Measurements from ENCODE around the gene GADD45B.
A peak's percentile ranks its signal among the peaks of the same experiment; 100 is the strongest.
"Not testable (repeated sequence)": the region's sequence is repeated elsewhere in the genome, so short reads cannot be mapped to it uniquely, and the experiment has no call there.

The GADD45B gene

DNA sequence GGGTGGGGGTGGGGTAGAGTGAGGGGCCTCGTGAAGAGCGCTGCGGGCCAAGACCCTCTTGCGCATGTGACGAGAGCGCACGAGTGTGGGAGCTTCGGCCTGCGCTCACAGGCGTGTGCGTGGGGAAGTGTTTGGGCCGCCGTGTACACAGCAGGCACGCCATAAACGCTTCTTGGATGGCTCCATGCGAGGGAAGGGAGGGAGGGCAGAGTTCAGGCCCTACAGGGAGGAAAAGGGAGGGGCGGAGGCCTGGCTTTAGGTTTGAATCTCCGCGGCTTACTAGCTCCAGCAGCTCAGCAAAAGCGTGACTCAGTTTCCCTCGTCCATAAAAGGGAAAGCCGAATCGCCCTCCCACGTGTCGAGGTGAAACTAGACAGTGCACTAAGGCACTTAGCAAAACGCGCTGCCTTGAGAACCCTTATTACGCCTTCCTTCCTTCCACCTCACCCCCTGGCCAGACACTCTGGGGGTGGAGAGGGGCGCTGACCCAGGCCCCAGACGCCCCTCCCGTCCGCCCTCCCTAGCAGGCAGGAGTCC is 12.5 kb downstream of the GADD45B start:
- DNase-seq (ENCODE audit: low spot score): no peak

DNA sequence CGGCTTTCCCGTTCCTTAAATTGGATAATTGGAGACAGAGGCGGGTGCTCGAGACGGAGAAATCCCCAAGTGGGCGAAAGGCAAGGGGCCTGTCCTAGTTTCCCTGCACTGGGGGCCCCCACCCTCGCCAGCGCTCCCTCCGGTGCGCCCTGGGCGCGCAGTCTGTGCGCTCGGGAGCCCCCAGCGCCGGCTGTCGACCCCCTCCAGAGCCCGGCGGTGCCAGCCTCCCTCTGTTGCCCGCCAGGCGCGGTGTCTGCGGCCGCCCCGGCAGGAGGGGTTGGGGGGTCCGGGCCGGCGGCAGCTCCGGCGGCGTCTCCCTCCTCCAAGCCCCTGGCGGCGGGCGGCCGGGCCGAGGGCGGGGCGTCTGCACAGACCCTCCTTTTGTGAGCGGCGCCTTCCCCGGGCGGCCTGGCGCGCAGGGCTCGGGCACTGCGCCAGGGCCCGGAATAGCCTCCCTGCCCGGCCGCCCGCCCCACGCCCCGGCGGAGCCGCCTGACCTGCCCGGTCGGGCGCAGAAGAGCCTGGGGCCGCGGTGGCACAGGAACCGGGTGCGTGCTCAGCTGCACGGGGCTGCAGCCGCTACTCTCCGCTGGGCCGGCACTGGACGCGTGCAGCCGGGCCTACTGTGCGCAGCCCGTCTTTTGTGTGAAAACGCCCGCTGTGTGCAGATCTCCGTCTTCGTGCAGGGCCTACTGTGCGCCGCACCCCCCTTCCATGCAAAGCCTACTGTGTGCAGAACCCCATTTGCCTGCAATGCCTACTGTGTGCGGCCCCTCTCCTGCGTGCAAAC is 13.2 kb downstream of the GADD45B start:
- no peak for DNase-seq (ENCODE audit: low spot score)

DNA sequence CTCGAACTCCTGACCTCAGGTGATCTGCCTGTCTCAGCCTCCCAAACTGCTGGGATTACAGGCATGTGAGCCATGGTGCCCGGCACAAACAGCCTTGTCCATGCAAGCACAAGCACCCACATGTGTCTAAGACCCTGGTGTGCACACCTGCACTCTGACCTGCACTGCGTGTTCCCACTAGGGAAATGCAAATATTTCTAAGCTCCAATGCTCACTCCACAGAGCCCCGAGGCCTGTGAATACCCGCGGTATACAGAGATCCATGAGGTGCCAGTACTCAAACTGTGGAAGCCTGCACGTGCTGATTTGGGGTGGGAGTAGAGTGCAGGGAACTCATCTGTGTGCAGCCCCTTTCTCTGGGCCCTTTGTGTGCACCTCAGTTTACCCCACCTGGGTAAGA is 14.7 kb downstream of the GADD45B start:
- DNase-seq (ENCODE audit: low spot score): no peak

DNA sequence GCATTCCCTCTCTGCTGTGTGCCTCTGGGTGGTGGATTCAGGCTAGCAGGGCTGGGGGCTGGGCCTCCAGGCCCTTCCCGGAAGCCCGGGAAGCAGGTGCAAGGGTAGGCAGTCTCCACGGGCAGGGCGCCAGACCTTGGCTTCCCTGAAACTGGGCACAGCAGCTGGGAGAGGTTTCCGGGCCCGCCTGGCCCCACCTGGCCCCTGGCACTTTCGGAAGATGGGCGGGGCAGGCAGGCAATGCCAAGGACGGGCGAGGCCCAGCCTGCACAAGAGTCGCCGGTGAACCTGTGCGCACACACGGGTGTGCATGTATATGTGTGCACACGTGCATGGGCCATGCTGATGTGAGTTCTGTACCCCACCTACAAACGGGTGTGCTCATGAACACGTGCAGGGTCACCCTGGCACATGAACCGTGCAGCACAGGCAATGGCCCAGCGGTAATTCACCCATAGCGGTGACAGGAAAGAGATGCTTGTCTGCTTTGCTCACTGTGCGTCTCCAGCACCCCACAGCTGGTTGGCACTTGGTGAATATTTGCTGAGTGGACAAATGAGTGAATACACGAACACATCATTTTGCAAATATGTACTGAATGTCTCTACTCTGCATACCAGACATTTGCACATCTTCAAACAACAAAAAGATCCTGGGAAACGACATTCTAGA is 15.3 kb downstream of the GADD45B start:
- peak; percentile 54 for DNase-seq (ENCODE audit: low spot score)

DNA sequence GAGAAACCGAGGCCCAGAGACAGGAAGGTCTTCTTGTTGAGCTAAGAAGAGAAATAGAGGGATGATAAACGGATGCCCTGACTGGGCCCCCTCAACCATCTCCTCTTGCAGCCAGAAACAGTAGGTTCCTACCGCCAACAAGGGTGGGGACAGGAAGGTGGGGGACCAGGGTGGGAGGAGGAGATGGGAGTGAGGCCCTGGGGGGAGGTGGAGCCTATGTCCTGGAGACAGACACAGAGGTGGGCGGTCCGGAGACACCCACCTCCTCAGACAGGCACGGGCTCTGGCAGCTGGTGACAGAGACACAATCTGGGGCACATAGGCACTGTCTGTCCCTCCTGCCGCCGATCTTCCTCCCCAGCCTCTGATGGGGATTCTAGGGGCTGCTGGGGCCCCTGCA is 16.9 kb downstream of the GADD45B start:
- no peak for DNase-seq (ENCODE audit: low spot score)

DNA sequence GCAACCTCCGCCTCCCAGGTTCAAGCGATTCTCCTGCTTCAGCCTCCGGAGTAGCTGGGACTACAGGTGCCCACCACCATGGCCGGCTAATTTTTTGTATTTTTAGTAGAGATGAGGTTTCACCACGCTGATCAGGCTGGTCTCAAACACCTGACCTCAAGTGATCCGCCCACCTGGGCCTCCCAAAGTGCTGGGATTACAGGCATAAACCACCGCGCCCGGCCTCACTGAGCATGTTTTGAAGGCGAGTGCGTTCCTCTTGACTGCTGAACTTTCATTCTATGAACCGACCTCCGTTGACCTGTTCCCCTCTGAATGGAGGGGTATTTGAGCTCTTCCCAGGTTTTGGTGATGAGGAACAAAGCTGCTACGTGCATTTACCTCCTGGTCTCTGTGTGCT is 17.5 kb downstream of the GADD45B start:
- DNase-seq (ENCODE audit: low spot score): not testable (repeated sequence)

DNA sequence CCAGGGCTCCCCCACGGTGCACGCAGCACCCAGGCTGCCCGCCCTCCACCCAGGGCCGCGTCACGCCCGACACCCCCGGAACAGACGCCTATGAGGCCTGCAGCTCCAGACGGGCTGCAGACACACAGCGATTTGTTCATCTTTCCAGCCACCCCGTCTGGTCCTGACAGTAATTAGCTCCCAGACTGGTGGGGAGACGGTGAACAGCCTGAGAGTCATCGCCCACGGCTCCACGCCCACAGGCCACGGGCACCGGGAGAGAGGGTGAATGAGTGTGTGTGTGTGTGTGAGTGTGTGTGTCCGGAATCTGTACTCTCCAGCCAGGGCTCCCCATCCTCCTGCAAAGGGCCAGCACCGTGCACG is 18.1 kb downstream of the GADD45B start:
- peak; percentile 39 for DNase-seq (ENCODE audit: low spot score)

DNA sequence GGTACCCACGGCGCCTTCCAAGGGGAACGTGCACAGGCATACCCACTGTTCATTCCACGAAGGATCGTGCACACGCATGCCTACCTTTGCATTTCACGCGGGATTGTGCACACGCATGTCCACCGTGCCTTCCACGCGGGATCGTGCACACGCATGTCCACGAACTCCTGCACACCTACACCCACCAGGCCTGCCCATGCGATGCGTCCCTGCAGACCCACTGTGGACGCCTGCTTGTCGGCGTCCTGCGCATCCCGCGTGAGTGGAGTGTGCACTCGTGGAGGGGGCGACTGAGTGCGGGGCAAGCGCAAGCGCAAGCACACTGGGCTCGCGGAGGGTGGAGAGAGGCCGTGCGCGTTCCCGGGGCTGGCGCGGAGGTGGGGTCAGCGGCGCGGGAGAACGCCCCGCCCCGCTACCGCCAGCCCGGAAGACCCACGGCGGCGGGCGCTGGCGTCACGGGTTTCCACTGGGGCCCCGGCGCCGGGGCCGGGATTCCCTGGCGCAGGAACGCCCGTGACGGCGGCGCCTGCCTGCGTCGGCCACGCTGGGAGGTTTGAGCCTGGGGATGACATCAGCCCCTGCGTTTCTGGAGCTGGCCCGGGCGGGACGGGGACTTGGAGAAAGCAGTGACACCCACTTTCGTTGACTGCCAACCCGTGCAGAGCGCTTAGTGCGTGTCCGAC is 18.7 kb downstream of the GADD45B start:
- peak; percentile 24 for DNase-seq (ENCODE audit: low spot score)

DNA sequence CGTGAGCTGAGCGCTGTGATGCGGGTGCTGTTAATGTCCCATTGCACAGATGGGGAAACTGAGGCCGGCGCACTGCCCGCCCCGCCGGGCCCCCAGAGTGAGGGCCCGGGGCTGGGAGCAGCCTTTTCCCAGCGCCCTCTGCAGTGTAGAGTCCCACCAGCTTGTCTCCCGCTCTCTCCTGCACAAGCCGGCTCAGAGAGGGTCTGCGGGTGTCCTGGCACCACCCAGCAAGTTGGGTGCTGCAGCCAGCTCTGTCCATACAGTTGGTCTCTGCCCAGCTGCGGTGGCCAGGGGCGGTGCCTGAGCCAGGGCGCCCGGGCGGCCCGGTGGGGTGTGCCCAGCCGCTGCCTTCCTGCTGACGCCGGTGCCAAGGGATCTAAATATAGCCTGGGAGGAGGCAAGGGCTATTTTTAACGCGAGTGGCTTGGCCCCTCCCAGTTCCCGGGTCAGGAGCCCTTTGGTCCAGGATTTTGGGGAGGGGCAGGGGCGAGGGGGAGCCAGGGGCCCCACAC is 19.3 kb downstream of the GADD45B start:
- no peak for DNase-seq (ENCODE audit: low spot score)

DNA sequence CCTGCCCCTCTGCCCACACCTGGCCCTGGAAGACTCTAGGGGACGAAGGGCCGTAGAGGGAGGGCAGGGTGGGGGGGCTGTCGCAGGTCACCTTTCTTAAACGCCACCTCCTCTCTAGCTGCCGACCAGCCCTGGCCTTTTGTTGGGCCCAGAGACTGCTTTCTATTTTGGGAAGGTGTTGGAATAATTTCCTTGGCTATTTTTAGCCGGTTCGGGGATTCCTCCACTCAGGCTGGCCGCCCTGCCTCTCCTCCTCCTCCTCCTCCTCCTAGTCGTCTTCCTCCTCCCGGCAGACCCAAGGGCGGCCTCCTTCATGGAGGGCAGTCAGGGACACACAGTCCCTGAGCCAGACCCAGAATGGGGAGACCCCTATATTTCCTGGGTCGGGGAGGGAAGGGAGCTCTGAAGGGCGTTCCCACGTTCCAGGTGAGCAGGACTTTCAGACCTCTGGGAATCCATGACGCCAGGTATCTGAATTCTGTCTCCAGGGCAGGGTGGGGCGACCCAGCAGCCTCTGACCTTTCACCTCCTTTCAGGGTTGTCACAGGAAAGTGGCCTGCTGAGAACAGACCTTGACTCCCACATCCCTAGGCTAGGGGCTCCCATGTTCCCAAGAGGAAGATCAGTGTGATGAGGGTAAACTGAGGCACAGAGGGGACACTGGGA is 19.9 kb downstream of the GADD45B start:
- no peak for DNase-seq (ENCODE audit: low spot score)

DNA sequence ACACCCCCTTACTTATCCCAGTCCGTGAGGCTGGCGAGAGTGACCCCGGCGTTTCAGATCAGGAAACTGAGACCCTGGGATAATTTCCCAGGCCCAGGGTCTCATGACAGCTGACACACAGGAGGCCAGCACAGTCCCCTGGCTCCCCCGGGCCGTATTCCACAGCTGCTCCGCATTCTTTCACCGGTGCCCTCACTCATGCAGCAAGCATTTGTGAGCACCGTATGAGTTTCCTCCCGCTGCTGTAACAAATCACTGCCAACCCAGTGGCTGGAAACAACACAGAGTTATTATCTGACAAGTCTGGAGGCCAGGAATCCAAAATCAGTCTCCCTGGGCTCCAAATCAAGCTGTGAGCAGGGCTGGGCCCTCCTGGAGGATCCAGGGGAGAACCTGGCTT is 21.3 kb downstream of the GADD45B start:
- DNase-seq (ENCODE audit: low spot score): no peak

DNA sequence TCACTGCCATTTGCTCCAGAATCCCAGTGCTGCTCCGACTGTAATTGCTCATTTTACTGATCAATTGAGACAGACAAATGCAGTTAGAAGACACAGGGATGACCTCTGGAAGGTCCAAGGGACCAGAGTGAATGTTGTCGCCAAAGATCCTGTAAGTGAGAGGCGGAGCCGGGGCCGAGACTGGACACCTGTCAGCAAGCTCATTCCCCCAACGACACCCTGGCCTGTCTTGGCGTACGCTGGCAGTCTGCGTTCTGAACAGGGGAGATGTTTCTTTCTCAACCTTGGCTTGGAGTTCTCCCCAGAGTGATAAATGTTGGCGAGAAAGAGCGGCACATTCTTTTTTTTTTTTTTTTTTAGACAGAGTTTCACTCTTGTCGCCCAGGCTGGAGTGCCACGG is 24.2 kb downstream of the GADD45B start:
- no peak for DNase-seq (ENCODE audit: low spot score)

DNA sequence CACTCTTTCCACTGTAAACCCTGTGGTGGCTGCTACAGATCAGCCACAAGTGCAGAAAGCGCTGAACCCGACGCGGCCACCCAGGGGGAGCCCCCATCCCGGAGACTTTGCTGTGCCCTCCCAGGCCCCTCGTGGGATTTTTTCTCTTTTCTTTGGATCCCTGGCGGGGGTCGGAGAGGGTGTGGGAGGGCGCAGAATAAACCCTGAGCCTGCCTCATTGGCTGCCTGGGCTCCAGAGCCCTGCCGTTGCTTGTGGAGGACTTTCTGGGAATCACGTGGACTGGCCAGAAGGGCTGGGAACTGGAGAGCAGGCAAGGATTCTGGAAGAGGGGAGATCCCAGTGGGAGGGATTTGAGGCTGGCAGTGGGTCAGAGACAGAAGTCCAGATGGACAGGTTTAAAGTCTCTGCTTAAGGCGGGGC is 24.9 kb downstream of the GADD45B start:
- no peak for DNase-seq (ENCODE audit: low spot score)

DNA sequence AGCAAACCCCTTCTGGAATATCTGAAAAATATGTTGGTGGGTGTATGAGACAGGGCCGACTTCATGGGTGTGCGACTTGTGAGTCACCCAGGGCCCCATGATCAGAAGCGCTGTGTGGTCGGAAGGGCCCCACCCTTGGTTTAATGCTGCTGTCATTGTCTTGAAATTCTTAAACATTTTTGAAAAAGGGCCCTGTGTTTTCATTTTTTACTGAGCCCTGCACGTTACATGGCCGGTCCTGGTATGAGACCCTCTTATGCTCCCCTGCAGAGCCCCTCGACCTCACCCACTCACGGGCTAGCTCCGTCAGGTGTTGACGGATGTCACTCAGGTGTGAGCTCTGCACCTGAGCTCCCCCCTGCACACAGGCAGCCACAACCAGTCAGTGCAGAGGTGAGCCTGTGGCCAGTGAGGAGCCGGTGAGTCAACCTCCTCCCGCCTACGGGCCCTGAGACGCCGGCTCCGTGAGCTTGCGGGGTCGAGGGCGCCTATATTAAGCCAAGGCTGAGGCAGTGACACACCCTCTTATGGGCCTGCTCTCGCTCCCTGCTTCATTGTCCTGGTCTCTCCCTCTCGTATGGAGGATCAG is 27.7 kb downstream of the GADD45B start:
- peak; percentile 38 for DNase-seq (ENCODE audit: low spot score)

DNA sequence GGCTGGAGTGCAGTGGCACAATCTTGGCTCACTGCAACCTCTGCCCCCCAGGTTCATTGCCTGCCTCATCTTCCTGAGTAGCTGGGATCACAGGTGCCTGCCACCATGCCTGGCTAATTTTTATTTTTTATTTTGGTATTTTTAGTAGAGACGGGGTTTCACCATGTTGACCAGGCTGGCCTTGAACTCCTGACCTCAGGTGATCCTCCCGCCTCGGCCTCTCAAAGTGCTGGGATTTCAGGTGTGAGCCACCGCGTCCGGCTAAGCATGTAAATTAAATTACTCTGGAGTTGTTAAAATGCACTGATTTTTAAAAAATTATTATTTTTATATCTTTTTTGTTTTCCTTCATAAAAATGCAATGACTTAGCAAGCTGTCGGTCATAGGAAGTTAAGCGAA is 30.7 kb downstream of the GADD45B start:
- DNase-seq (ENCODE audit: low spot score): not testable (repeated sequence)

DNA sequence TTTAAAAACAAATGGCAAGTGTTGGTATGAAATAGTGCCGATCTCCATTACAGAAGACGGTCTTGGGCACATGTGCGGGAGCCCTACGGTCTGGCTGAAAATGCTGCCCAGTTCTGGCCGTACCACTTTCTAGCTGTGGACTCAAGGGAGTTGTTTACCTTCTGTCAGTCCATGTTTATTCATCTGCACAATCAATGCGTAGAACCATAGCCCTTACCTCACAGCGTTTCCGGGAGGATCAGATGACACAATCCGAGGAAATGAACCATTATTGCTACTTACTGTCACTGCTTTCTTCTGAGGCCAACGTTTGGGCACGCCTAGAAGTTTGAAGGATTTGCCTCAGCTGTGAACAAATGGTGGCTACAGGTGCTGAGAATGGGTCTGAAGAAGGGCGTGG is 31.2 kb downstream of the GADD45B start:
- DNase-seq (ENCODE audit: low spot score): no peak

DNA sequence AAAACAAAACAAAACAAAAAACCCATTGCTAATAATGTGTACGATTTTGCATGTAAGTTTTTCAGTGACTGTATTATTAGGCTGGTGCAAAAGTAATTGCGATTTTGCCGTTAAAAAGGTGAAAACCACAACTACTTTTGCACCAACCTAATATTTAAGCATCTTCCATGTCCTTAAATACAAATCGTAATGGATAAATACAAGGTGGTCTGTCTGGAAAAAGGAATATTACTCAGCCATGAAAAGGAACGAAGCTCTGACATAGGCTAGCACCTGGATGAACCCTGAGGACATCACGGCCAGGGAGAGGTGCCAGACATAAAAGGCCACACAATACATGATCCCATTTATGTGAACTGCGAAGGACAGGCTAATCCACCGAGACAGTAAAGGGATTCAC is 33.2 kb downstream of the GADD45B start:
- DNase-seq (ENCODE audit: low spot score): no peak

DNA sequence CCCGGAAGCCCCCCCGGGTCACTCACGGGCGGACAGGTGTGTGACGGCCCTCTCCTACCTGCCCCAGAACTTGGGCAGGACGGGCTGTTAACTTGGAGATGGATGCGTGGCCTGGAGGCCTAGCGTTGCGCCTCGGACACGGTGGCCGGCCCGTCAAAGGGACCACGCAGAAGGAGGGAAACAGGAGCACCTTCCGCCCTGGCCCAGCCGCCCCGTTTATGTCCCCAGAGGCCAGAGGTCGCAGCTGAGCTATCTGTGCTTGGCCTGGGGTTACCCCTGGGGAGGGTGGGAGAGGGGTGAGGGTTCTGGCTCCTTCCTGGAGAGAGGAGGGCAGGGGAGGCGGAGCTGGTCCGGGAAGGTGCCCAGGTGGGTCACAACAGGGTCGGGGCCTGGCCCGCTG is 35.6 kb downstream of the GADD45B start:
- no peak for DNase-seq (ENCODE audit: low spot score)

DNA sequence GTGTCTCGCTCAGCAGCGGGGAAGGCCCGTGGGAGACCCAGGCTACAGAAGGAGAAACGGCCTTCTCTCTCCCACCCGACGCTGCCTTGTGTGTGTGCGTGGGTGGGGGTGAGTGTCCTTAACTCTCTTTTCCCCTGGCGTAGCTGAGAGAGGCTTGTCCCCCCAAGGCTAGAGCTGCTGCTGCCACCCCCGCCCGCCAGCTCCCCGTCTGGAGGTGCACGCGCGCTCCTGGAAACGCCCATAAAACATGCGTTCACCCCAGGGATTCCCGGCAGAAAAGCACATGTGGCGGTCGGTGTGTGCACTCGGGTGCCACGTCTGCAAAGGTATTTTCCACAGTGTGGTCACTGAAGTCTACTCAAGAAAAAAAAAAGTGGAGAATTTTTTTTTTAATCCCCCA is 36.1 kb downstream of the GADD45B start:
- DNase-seq (ENCODE audit: low spot score): no peak

DNA sequence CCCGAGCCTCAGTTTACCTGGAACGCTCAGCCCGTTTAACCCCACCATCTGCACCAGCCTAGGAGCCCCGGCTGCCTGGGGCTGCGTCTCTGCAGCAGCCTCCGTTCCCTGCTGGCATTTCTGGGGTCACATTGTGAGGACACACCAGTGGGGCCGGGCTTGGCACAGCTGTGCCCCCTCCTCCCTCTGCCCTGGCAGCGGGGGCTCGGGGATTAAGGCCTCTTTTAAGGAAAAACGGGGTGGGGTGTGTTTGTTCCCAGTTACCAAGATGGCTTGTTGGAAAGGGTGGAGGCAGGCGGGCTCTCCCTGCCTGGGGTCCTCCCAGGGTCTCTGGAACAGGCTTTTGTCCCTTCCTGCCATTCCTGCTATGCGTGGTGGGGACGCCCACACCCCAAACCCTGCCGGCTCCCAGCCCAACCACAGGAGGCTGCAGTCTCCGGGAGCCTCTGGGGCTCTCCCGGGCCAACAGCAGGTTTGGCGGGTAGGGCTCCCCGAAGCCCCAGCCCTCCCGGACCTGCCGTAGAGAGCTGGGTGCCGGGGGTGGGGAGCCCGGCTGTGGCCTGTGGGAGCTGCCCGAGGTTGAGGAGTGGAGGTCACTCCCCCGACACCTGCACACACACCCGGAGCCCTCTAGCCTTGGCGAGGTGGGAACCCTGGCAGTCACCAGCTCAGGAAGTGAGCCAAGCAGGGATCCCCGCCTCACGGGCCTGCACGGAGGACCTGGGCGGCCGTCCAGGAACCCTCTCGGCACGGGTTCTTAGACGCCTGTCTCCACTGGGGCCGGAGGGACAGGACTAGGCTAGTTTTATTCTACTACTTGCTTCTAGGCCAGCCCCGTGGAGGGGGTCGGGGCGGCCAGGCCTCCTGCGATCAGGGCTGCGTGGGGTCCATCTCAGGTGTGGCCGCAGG is 36.9 kb downstream of the GADD45B start:
- DNase-seq (ENCODE audit: low spot score): no peak
